Activated T-helper 1 cell treated with anti-CD3 and anti-CD28 coated beads, Interleukin-12 subunit alpha, Interleukin-12 subunit beta, Interleukin-2, Interleukin-4 antibody, amounts not matched to agents 30 ng/mL and 10 ng/mL and 1 ng/mL, durations not matched to agents 14 hours and 24 hours and 36 hours (primary cell): ENCODE results near the gene ATG16L1. TPM values are rescaled to one million over a fixed set of nuclear protein-coding genes. Genes with fewer than 3 reads are reported as not detected.

Experiments used
- DNase-seq: peaks from one replicate; pipeline ENCODE4 v3.0.0; 2021; ENCODE audit warnings: low spot score
- H3K27ac Mint-ChIP-seq: one replicate; pipeline ENCODE4 v1.8.0; 2021; ENCODE audit warnings: mild to moderate bottlenecking, mixed read lengths
- H3K27me3 Mint-ChIP-seq: one replicate; pipeline ENCODE4 v1.8.0; 2022; ENCODE audit warnings: mild to moderate bottlenecking, moderate library complexity, mixed read lengths; ENCODE audit not compliant: insufficient read depth
- H3K36me3 Mint-ChIP-seq: one replicate; pipeline ENCODE4 v1.8.0; 2021; ENCODE audit warnings: low read depth, mixed read lengths
- H3K4me1 Mint-ChIP-seq: one replicate; pipeline ENCODE4 v1.8.0; 2021; ENCODE audit warnings: low read depth, mixed read lengths
- H3K4me3 Mint-ChIP-seq: one replicate; pipeline ENCODE4 v1.8.0; 2021; ENCODE audit warnings: mild to moderate bottlenecking, moderate library complexity, mixed read lengths
- H3K9me3 Mint-ChIP-seq: one replicate; pipeline ENCODE4 v1.8.0; 2021; ENCODE audit warnings: mixed read lengths
- intact Hi-C: fragments of 100-400 bp; cut with micrococcal nuclease; formaldehyde crosslinking; loops from one replicate; pipeline ENCODE4 v1.15.1; 2024
- total RNA-seq: library from RNA; stranded (reverse); gene quantifications from 2 replicates; pipeline ENCODE4 v1.2.3, GENCODE V29; 2022

The ATG16L1 gene
- total RNA-seq, 1 donor from 2014 or later, result 42.7 TPM

DNA sequence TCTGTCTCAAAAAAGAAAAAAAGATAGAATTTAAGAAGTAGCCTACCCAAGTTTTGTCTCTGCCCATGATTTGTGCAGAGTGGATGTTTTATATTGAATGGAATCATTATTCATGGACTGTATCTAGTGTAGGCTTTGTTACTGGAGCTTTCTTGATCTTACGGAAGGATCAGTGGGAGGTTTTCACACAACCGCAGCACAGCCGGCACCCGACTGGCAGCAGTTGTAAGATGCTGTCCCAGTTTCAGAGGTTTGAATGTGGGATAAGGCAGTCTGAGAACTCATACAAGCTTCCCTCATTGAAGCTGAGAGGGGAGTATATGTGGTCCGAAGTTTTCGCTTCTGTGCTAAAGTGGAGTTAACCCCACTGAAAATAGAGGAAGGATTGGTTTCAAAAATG lies 36.4 kb downstream of the ATG16L1 start:
- H3K4me3 Mint-ChIP-seq, result no peak overlapping the region
- peaks cover 40% of the 10 kb centered on the region for H3K36me3 Mint-ChIP-seq
- DNase-seq, result no peak
- no peaks in the 10 kb centered on the region for H3K27me3 Mint-ChIP-seq
- peaks cover 3% of the 10 kb centered on the region for H3K4me1 Mint-ChIP-seq
- H3K27ac Mint-ChIP-seq, result no peak overlapping the region
- intact Hi-C loops, result no loop called here
- H3K9me3 Mint-ChIP-seq, result no peaks in the 10 kb centered on the region

DNA sequence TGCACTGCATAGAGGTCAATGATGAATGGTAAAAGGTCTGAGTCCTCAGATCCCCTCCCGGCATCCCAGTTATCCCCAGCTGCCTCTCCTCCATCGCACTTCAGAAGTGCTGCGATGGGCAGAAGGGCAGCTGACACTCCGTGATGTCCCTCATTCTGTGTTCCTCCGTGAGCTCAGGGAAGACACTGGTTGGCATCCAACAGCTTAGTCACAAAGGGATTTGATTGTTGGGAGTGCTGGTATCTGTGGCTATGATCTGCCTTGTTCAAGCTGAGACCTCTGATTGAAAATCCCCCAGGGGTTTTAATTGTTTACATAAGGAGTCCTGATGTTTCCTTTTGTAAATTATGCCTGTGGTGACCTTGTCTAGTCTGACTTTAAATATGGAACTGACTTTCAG lies 37.2 kb downstream of the ATG16L1 start:
- Mint-ChIP-seq H3K36me3 (peaks cover 44% of the 10 kb centered on the region), H3K27me3 (no peaks in the 10 kb centered on the region), H3K4me1 (no peaks in the 10 kb centered on the region), H3K9me3 (no peaks in the 10 kb centered on the region), H3K27ac (no peak overlapping the region), H3K4me3 (no peak overlapping the region)
- intact Hi-C loops, result no loop called here
- DNase-seq, result no peak

DNA sequence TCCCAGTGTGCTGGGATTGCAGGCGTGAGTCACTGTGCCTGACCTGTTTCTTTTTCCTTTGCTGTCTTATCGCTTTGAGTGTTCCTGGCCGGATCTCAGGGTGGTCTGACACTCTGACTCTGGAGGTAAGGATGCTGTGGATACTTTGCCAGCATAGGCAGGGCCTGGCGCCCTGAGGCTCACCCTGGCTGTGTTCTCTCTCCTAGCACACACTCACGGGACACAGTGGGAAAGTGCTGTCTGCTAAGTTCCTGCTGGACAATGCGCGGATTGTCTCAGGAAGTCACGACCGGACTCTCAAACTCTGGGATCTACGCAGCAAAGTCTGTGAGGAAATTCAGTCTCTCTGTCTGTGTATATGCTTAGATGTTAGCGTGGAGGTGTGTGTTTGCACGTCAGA lies 38.2 kb downstream of the ATG16L1 start:
- no peak overlapping the region for H3K27ac Mint-ChIP-seq
- peaks cover 52% of the 10 kb centered on the region for H3K36me3 Mint-ChIP-seq
- intact Hi-C loops, result no loop called here
- no peaks in the 10 kb centered on the region for H3K4me1 Mint-ChIP-seq
- no peak overlapping the region for H3K4me3 Mint-ChIP-seq
- H3K9me3 Mint-ChIP-seq, result no peaks in the 10 kb centered on the region
- no peaks in the 10 kb centered on the region for H3K27me3 Mint-ChIP-seq
- DNase-seq, result no peak

DNA sequence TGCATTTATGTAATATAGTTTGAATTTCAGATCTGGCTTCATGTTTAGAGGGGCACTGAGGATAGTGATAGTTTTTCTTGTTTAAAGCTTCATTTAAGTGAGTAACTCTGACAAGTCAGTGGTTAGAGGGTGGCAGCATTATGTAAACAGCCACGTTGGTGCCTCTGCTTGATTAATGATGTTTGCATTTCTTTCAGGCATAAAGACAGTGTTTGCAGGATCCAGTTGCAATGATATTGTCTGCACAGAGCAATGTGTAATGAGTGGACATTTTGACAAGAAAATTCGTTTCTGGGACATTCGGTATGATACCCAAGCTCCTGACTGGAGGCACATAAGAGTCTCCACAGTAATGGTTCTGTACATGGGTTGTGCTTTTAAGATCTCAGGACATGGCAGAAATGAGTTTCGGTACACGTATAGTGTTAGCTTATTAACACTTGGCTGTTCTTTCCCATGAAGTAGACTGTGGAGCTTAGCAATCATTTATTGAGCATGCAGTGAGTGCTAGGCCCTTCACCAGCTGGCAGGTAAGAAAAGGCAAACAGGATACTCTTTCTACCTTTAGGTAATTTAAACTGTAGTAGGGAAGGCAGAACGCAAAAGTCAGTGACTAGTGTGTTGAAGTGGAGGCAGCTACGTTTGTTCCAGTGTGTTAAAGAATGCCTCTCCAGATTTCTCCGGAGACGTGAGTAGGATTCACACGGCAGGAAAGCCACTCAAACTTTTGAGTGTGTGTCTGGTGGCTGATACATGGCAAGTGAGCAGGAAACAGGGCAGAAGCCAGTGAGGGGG lies 38.8 kb downstream of the ATG16L1 start:
- DNase-seq, result no peak

DNA sequence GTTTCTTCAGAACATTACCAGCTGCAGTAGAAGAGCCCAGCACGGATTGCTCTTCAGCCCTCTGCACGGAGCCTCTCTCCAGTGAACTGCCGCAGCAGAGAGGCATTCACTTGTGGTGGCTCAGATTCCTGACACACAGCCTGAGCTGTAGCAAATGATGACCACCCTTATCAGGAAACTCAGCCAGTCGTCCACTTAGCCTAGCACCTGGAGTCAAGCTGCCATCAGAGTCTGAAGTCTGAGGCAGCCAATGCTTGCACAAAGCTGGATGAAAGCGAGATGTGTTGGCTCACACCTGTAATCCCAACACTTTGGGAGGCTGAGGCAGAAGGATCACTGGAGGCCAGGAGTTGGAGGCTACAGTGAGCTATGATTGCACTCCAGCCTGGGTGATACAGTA lies 44.4 kb downstream of the ATG16L1 start:
- H3K27ac Mint-ChIP-seq, result no peak overlapping the region
- intact Hi-C loops, result no loop called here
- no peaks in the 10 kb centered on the region for H3K4me1 Mint-ChIP-seq
- no peaks in the 10 kb centered on the region for H3K9me3 Mint-ChIP-seq
- no peak overlapping the region for H3K4me3 Mint-ChIP-seq
- H3K36me3 Mint-ChIP-seq, result peaks cover 43% of the 10 kb centered on the region
- DNase-seq, result no peak
- H3K27me3 Mint-ChIP-seq, result no peaks in the 10 kb centered on the region

More for the DNA sequence above, 38.8 kb downstream of the ATG16L1 start:
- no peaks in the 10 kb centered on the region for H3K4me1 Mint-ChIP-seq
- no peaks in the 10 kb centered on the region for H3K27me3 Mint-ChIP-seq
- no peak overlapping the region for H3K4me3 Mint-ChIP-seq
- H3K27ac Mint-ChIP-seq, result no peak overlapping the region
- intact Hi-C loops, result no loop called here
- H3K36me3 Mint-ChIP-seq, result peaks cover 52% of the 10 kb centered on the region
- H3K9me3 Mint-ChIP-seq, result no peaks in the 10 kb centered on the region

DNA sequence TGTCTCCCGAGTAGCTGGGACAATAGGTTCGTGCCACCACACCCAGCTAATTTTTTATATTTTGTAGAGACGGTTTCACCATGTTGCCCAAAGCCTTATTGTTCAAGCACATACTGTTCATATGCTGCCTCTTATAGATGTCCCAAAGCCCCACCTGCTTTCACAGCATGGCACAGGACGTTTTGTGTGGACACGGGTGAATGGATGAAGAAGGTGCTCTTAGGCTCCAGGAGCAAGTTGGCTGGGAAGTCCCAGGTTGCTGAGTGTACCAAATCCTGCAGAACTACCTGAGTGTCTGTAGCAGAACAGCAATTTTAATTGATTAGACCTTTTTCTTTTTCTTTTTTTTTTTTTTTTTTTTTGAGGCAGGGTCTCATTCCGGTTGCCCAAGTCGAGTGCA lies 45.6 kb downstream of the ATG16L1 start:
- Mint-ChIP-seq H3K36me3 (peaks cover 39% of the 10 kb centered on the region), H3K4me3 (no peak overlapping the region), H3K9me3 (no peaks in the 10 kb centered on the region), H3K4me1 (no peaks in the 10 kb centered on the region), H3K27ac (no peak overlapping the region), H3K27me3 (no peaks in the 10 kb centered on the region)
- DNase-seq, result no peak
- intact Hi-C loops, result no loop called here

DNA sequence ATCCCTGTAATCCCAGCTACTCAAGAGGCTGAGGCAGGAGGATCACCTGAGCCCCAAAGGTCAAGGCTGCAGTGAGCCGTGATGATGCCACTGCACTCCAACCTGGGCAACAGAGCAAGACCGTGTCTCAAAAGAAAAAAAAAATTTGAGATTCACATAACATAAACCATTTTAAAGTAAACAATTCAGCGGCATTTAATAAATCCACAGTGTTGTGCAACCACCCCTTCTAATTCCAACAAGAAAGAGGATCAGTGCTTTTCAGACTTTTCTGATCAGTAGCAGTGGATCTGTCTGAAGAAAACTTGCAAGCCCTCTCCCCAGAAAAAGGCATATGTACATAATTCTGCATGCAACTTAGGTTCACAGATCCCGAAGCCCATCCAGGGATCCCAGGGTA lies 48.9 kb downstream of the ATG16L1 start:
- Mint-ChIP-seq H3K27ac (no peak overlapping the region), H3K9me3 (no peaks in the 10 kb centered on the region), H3K4me3 (no peak overlapping the region), H3K27me3 (no peaks in the 10 kb centered on the region), H3K4me1 (peaks cover 4% of the 10 kb centered on the region), H3K36me3 (peaks cover 10% of the 10 kb centered on the region)
- no peak for DNase-seq
- intact Hi-C loops, result no loop called here

DNA sequence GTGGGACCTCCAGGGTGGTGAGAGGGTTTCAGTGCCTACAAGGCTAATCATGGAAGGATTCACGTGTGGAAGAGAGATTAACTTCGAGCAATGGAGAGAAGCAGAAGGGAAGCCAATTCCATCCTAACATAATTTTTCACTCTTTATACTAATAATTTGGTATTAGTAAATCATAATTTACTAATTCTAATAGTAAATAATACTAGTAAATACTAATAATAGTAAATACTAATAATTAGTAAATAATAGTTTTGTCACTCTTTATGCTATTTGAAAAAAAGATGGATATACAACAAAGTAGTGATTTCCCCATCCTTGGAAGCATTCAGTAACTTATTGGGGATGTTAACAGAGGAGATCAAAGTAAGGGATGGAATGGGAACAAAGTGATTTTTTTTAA lies 49.8 kb downstream of the ATG16L1 start:
- Mint-ChIP-seq H3K4me3 (no peak overlapping the region), H3K27me3 (no peaks in the 10 kb centered on the region), H3K27ac (no peak overlapping the region), H3K4me1 (peaks cover 4% of the 10 kb centered on the region), H3K36me3 (peaks cover 5% of the 10 kb centered on the region), H3K9me3 (no peaks in the 10 kb centered on the region)
- intact Hi-C loops, result no loop called here
- DNase-seq, result no peak

DNA sequence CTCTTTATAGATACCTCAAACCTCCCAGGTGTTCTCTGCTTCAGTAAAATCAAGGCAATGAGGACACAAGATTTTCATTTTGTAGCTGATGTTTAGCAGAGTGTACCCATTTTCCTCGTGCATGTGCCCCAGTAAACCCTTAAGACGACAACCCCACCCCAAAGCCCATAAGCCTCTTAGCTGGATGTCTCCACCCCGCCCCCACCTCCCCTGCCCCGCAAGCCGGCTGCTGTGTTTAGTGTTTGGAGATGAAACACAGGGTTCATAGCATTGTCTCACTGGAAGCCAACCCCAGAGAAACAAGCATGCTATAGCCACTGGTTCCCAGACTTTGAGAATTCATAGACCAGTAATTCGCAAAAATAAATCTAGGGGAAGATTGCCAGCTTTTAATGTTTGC lies 50.3 kb downstream of the ATG16L1 start:
- Mint-ChIP-seq H3K27me3 (peaks cover 2% of the 10 kb centered on the region), H3K4me3 (no peak overlapping the region), H3K27ac (no peak overlapping the region)

DNA sequence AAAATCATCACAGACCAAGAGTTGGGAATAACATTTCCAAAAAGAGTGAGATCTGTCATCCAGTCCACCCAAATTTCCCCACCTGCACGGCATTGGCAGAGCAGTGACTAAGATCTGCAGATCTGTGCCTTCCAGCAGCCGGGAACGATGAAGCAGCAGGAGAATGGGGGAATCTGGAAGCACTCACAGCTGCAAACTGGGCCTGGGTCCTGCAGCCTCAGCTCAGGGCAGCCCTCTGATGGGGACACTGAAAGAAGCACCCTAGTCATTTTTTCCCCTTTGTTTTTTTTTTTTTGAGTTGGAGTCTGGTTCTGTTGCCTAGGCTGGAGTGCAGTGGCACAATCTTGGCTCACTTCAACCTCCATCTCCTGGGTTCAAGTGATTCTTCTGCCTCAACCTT lies 51.8 kb downstream of the ATG16L1 start:
- peaks cover 4% of the 10 kb centered on the region for H3K36me3 Mint-ChIP-seq
- H3K27me3 Mint-ChIP-seq, result peaks cover 2% of the 10 kb centered on the region

More for the DNA sequence above, 50.3 kb downstream of the ATG16L1 start:
- no peak for DNase-seq
- no peaks in the 10 kb centered on the region for H3K9me3 Mint-ChIP-seq
- intact Hi-C loops, result no loop called here
- H3K4me1 Mint-ChIP-seq, result peaks cover 4% of the 10 kb centered on the region
- H3K36me3 Mint-ChIP-seq, result peaks cover 4% of the 10 kb centered on the region

DNA sequence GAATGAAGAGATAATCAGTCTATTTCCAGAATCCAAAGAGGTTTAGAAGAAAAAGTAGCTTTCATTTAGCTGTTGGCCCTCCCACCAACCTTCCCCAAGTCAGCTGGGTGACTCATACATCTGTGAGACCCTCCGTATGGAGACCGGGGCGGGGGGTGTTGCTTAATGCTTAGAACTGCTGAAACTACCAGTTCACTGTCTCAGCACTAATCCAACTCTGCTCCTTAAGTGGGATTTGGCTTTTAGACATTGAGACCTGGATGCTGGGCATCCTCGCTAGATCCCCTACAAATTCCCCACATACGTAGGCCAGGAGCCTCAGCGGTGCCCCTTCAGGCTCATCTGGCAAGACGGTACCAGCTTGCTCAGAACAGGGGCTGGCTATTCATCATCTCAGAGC lies 56.1 kb downstream of the ATG16L1 start, which contains the start of gene SAG:
TSS of gene SAG (plus strand) at position 252 of the 400 bp plus-strand sequence. CDS start 1,374 bp downstream, outside the sequence.
- H3K4me1 Mint-ChIP-seq, result peaks cover 4% of the 10 kb centered on the region
- no peak for DNase-seq
- peaks cover 4% of the 10 kb centered on the region for H3K27me3 Mint-ChIP-seq
- no peak within 1 kb of the TSS for H3K4me3 Mint-ChIP-seq
- no peaks in the 10 kb centered on the region for H3K9me3 Mint-ChIP-seq
- H3K27ac Mint-ChIP-seq, result no peak within 1 kb of the TSS
- H3K36me3 Mint-ChIP-seq, result no peaks in the 10 kb centered on the region
- intact Hi-C loops, result no loop called here

More for the DNA sequence above, 51.8 kb downstream of the ATG16L1 start:
- Mint-ChIP-seq H3K27ac (no peak overlapping the region), H3K4me3 (no peak overlapping the region), H3K4me1 (peaks cover 4% of the 10 kb centered on the region), H3K9me3 (no peaks in the 10 kb centered on the region)
- intact Hi-C loops, result no loop called here
- no peak for DNase-seq

DNA sequence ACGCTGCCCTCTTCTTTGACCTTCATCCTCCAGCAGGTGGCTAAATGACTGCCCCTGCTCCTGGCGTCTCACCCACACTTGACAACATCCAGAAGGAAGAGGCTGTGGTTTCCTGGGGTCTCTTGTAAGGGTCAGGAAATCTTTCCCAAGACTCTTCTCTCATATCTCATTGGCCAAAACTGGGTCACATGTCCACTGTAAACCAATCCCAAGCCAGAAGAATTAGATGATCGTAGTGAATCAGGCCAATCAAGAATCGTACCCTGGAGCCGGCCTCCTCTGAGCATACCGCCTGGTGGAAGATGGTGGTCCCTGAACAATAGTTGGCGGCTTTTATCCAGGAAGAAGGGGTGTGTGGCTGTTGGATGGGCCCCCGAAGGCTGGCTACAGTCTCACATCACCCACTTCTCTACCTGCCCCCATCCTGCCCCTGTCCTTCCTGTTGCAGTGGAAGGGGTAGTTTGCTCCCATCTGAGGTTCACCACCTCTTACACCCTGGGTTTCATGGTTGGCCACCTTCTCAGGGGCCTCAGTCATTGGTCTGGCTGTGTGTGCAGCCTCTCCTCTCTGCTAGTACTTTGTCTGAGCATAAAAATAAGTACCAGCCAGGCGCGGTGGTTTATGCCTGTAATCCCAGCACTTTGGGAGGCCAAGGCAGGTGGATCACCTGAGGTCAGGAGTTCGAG lies 59.9 kb downstream of the ATG16L1 start:
- H3K4me1 Mint-ChIP-seq, result no peaks in the 10 kb centered on the region
- H3K27me3 Mint-ChIP-seq, result peaks cover 8% of the 10 kb centered on the region
- no peaks in the 10 kb centered on the region for H3K9me3 Mint-ChIP-seq
- intact Hi-C loops, result no loop called here
- no peak for DNase-seq
- H3K4me3 Mint-ChIP-seq, result no peak overlapping the region
- H3K27ac Mint-ChIP-seq, result no peak overlapping the region
- no peaks in the 10 kb centered on the region for H3K36me3 Mint-ChIP-seq

DNA sequence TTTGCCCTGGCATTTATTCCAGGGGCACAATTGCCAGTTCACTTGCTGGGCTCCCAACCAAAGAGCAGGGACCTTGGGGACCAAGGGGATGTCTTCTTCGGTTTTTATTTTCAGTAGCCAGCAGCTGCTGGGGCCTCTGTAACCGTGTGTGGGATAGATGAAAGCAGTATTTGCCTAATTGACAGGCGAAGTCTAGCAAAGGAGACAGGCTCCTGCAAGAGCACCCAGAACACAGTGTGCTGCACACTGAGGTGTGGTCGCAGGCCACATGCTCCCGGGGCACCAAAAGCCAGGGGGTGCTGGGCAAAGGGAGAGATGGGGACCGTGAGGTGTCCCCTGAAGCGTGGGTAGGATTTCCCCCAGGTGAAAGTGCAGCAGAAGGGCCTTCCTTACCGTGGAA lies 61.4 kb downstream of the ATG16L1 start:
- Mint-ChIP-seq H3K27ac (no peak overlapping the region), H3K27me3 (peaks cover 6% of the 10 kb centered on the region), H3K4me3 (no peak overlapping the region), H3K9me3 (no peaks in the 10 kb centered on the region), H3K4me1 (no peaks in the 10 kb centered on the region), H3K36me3 (no peaks in the 10 kb centered on the region)
- intact Hi-C loops, result no loop called here
- DNase-seq, result no peak
